GM19035 (cell line): Measurements from ENCODE around the gene PGBD2.
"Not testable (repeated sequence)": the region's sequence is repeated elsewhere in the genome, so short reads cannot be mapped to it uniquely, and the experiment has no call there.

Source experiments
- ATAC-seq: cut with Tn5 transposase; IDR thresholded peaks from one replicate; pipeline ENCODE4 v1.9.1; 2021; ENCODE audit not compliant: unreplicated experiment

The PGBD2 gene

GRCh38 chr1:248906009-248906752, at the start of gene PGBD2:
TSS of gene PGBD2 (plus strand) at chr1:248906235. CDS start at chr1:248913863, 7,628 bp downstream.
- peak; percentile 92 for ATAC-seq

GRCh38 chr1:248857201-248857600, 48.8 kb upstream of the PGBD2 start:
- ATAC-seq = no peak

GRCh38 chr1:248857749-248858095, 48.3 kb upstream of the PGBD2 start:
- peak; percentile 2 for ATAC-seq

- ATAC-seq = peak; percentile 47
These were observed 47.7 kb upstream of the PGBD2 start for GRCh38 chr1:248858096-248858890.

GRCh38 chr1:248858891-248859889, 46.8 kb upstream of the PGBD2 start, which contains the start of gene ZNF692:
TSS of gene ZNF692 (minus strand) at chr1:248859085. CDS start at chr1:248858309, 776 bp downstream.
- peak; percentile 79 for ATAC-seq

GRCh38 chr1:248860007-248860406, 46.0 kb upstream of the PGBD2 start:
- no peak for ATAC-seq

- no peak for ATAC-seq
These were observed 44.4 kb upstream of the PGBD2 start for GRCh38 chr1:248861616-248862015.

- ATAC-seq = peak; percentile 7
These were observed 43.4 kb upstream of the PGBD2 start for GRCh38 chr1:248862695-248862997.

GRCh38 chr1:248862998-248863881, 42.8 kb upstream of the PGBD2 start:
- peak; percentile 62 for ATAC-seq

- no peak for ATAC-seq
These were observed 34.1 kb upstream of the PGBD2 start for GRCh38 chr1:248871837-248872401.

GRCh38 chr1:248872752-248873408, 33.2 kb upstream of the PGBD2 start:
- ATAC-seq = peak; percentile 32

GRCh38 chr1:248873409-248873992, 32.5 kb upstream of the PGBD2 start:
- peak; percentile 78 for ATAC-seq

GRCh38 chr1:248873993-248874533, 32.0 kb upstream of the PGBD2 start:
- ATAC-seq = peak; percentile 66

GRCh38 chr1:248881261-248881660, 24.8 kb upstream of the PGBD2 start:
- ATAC-seq = no peak

GRCh38 chr1:248882427-248882826, 23.6 kb upstream of the PGBD2 start:
- not testable (repeated sequence) for ATAC-seq

GRCh38 chr1:248884632-248885295, 21.3 kb upstream of the PGBD2 start:
- no peak for ATAC-seq

- no peak for ATAC-seq
These were observed 20.4 kb upstream of the PGBD2 start for GRCh38 chr1:248885646-248886045.
